Measurements from ENCODE around the gene EPS8L2.

GRCh38 chr11:723120-723883 lies 17.3 kb downstream of the EPS8L2 start:
- TF ChIP-seq RAD21 (IDR thresholded peaks at IDR 0.05; ENCODE audit: low read length) = peak; percentile 77
- TF ChIP-seq CTCF (conservative IDR thresholded peaks at IDR 0.05; ENCODE audit: low read depth, low read length) = peak; percentile 80
- TF ChIP-seq MXI1 (IDR thresholded peaks at IDR 0.05; ENCODE audit: borderline replicate concordance, low read depth, low read length) = no peak
- TF ChIP-seq USF2 (IDR thresholded peaks at IDR 0.05; ENCODE audit: low read depth, low read length) = no peak
